Gastrocnemius medialis (tissue), 4 donors: ENCODE measurements around the gene VCAN. TPM values are rescaled to one million over a fixed set of nuclear protein-coding genes. Genes with fewer than 3 reads are reported as not detected.
A peak's percentile ranks its signal among the peaks of the same experiment; 100 is the strongest.

ENCODE experiments used
- ATAC-seq, 2 donors: fragments of 150-250 bp; one replicate each; pipeline ENCODE4 v1.9.1; 2016
- DNase-seq, 2 donors: peaks; one replicate each; pipeline ENCODE4 v3.0.0-alpha.2; 2019
- H3K27ac ChIP-seq, 4 donors: fragments of 200-600 bp; sonication (generic); 1 replicate in 1 of 4; 2 replicates in 3 of 4; pipeline ENCODE4 v1.5.1; 2016 to 2018; ENCODE audit warnings: mild to moderate bottlenecking in 2 of 4, moderate library complexity in 1 of 4
- H3K27me3 ChIP-seq, 3 donors: fragments of 200-600 bp; sonication (generic) in 2 of 3; 1 replicate in 1 of 3; 2 replicates in 2 of 3; pipeline versions ENCODE4 v1.5.1 to v1.6.0; 2016 to 2019; ENCODE audit warnings: mild to moderate bottlenecking in 1 of 3, moderate library complexity in 1 of 3
- H3K36me3 ChIP-seq, 2 donors: fragments of 200-600 bp; sonication (generic) in 1 of 2; one replicate each; pipeline ENCODE4 v1.5.1; 2017 to 2018
- H3K4me1 ChIP-seq, 2 donors: fragments of 200-600 bp; sonication (generic) in 1 of 2; one replicate each; pipeline ENCODE4 v1.5.1; 2016 to 2017; ENCODE audit warnings: mild to moderate bottlenecking in 2 of 2
- H3K4me3 ChIP-seq, 4 donors: fragments of 200-600 bp; sonication (generic) in 3 of 4; 1 replicate in 1 of 4; 2 replicates in 3 of 4; pipeline ENCODE4 v1.5.1; 2016 to 2019; ENCODE audit warnings: mild to moderate bottlenecking in 2 of 4
- H3K9me3 ChIP-seq, 3 donors: fragments of 200-600 bp; sonication (generic) in 2 of 3; 1 replicate in 1 of 3; 2 replicates in 2 of 3; pipeline ENCODE4 v1.5.1; 2016 to 2019
- CTCF ChIP-seq, 5 experiments: fragments of 450-650 bp in 3 of 5; fragments of 200-600 bp in 2 of 5; sonication (generic) in 2 of 5; IDR thresholded peaks in 4 of 5; conservative IDR thresholded peaks in 1 of 5; 1 replicate in 4 of 5; 2 replicates in 1 of 5; pipeline ENCODE4 v1.5.1; 2016 to 2019; ENCODE audit warnings: antibody characterized with exemption in 5 of 5, mild to moderate bottlenecking in 3 of 5, moderate library complexity in 3 of 5
- POLR2A ChIP-seq, 2 donors: fragments of 450-650 bp; IDR thresholded peaks; one replicate each; pipeline ENCODE4 v1.6.1; 2017; ENCODE audit warnings: antibody characterized with exemption in 2 of 2, mild to moderate bottlenecking in 2 of 2, moderate library complexity in 2 of 2
- in situ Hi-C, 4 donors: fragments of 200-750 bp; cut with MboI; loops; one replicate each; pipeline versions ENCODE4 v1.15.0 to v1.8.0; 2017; ENCODE audit warnings: low sequenced_read_pairs in 4 of 4
- intact Hi-C: fragments of 100-400 bp; cut with DNase I; formaldehyde crosslinking; loops from one replicate; pipeline ENCODE4 v1.15.1; 2023; ENCODE audit warnings: low total_unique reads
- total RNA-seq, 4 donors: library from RNA; depleted of rRNA; stranded (reverse); fragments of >200 nt; gene quantifications; one replicate each; pipeline versions ENCODE4 v1.1.0 to v1.2.3, GENCODE V29; 2016

VCAN gene
- 10 to 100 TPM in 3 of 4 donors, 1 to 10 TPM in 1; 5.9 to 29.9 (median 17.4) TPM for total RNA-seq

- intact Hi-C loops: loop anchor here (5.0 kb wide), 1 partner anchor 1114 kb away; no protein-coding TSS in a partner anchor
- Histone ChIP-seq H3K36me3 (no peaks in the 10 kb centered on the region), H3K27me3 (peaks cover 57 to 72% (median 65%) of the 10 kb centered on the region in 3 donors), H3K27ac (peak within 1 kb of the TSS; percentile 43 to 62 (median 56)), H3K9me3 (no peaks in the 10 kb centered on the region), H3K4me1 (peaks cover 14 to 35% of the 10 kb centered on the region in 2 donors), H3K4me3 (peak within 1 kb of the TSS; percentile 49 to 57 (median 50))
- DNase-seq (peak; percentile 28 to 61), ATAC-seq (peak; percentile 28 to 54)
- TF ChIP-seq POLR2A (IDR thresholded peaks at IDR 0.05): peak; percentile 34 to 62
- no peak for TF ChIP-seq CTCF (IDR thresholded peaks at IDR 0.05 in 4 of 5, conservative IDR thresholded peaks at IDR 0.05 in 1 of 5)
- in situ Hi-C loops: loop anchor here in 1 of 4 donors (25.0 kb wide), 1 partner anchor 1109 kb away; no protein-coding TSS in a partner anchor
Measured at GRCh38 chr5:83471405-83472212, at the start of gene VCAN. Gene VCAN, plus strand, starts transcription at chr5:83471744. Its CDS starts 11,775 bp downstream, at chr5:83483519.

GRCh38 chr5:83422284-83422683 lies 49.3 kb upstream of the VCAN start:
- Histone ChIP-seq H3K27ac (no peak overlapping the region), H3K4me3 (no peak overlapping the region), H3K36me3 (no peaks in the 10 kb centered on the region), H3K27me3 (no peaks in the 10 kb centered on the region), H3K4me1 (no peaks in the 10 kb centered on the region), H3K9me3 (no peaks in the 10 kb centered on the region)
- ATAC-seq (no peak), DNase-seq (no peak)
- TF ChIP-seq CTCF (IDR thresholded peaks at IDR 0.05 in 4 of 5, conservative IDR thresholded peaks at IDR 0.05 in 1 of 5) (no peak), POLR2A (IDR thresholded peaks at IDR 0.05) (no peak)
- intact Hi-C loops (no loop called here), in situ Hi-C loops (no loop called here)

GRCh38 chr5:83426855-83427254 lies 44.7 kb upstream of the VCAN start:
- in situ Hi-C loops (loop anchor here in 1 of 4 donors (25.0 kb wide), 1 partner anchor 790 kb away; no protein-coding TSS in a partner anchor), intact Hi-C loops (no loop called here)
- Histone ChIP-seq H3K9me3 (no peaks in the 10 kb centered on the region), H3K4me3 (no peak overlapping the region), H3K27me3 (no peaks in the 10 kb centered on the region), H3K4me1 (no peaks in the 10 kb centered on the region), H3K36me3 (no peaks in the 10 kb centered on the region), H3K27ac (no peak overlapping the region)
- ATAC-seq (no peak), DNase-seq (no peak)
- TF ChIP-seq CTCF (IDR thresholded peaks at IDR 0.05 in 4 of 5, conservative IDR thresholded peaks at IDR 0.05 in 1 of 5) (no peak), POLR2A (IDR thresholded peaks at IDR 0.05) (no peak)

GRCh38 chr5:83428126-83428525 lies 43.4 kb upstream of the VCAN start:
- ATAC-seq: no peak
- in situ Hi-C loops (loop anchor here in 1 of 4 donors (25.0 kb wide), 1 partner anchor 791 kb away; no protein-coding TSS in a partner anchor), intact Hi-C loops (no loop called here)
- H3K4me1 ChIP-seq: no peaks in the 10 kb centered on the region
- no peaks in the 10 kb centered on the region for H3K36me3 ChIP-seq
- no peak overlapping the region for H3K27ac ChIP-seq
- no peaks in the 10 kb centered on the region for H3K27me3 ChIP-seq
- DNase-seq: no peak
- TF ChIP-seq POLR2A (IDR thresholded peaks at IDR 0.05) (no peak), CTCF (IDR thresholded peaks at IDR 0.05 in 4 of 5, conservative IDR thresholded peaks at IDR 0.05 in 1 of 5) (no peak)
- no peak overlapping the region for H3K4me3 ChIP-seq
- no peaks in the 10 kb centered on the region for H3K9me3 ChIP-seq
